HepG2 (cell line): Measurements from ENCODE around the gene DOCK2.

Experiments used
- ARNTL ChIP-seq: sonication (generic); formaldehyde crosslinking; IDR thresholded peaks from 2 replicates; pipeline ENCODE4 v1.4.0; 2020; ENCODE audit warnings: mild to moderate bottlenecking, missing genetic modification reagents
- MED13 ChIP-seq: sonication (generic); formaldehyde crosslinking; IDR thresholded peaks from 2 replicates; pipeline ENCODE4 v1.5.0; 2020; ENCODE audit warnings: missing genetic modification reagents
- POLR2A ChIP-seq, 2 experiments: IDR thresholded peaks; 2 replicates each; pipeline ENCODE4 v1.6.1; 2011; ENCODE audit warnings: low read depth in 2 of 2, low read length in 2 of 2, mild to moderate bottlenecking in 1 of 2, moderate library complexity in 1 of 2; ENCODE audit not compliant: insufficient read depth in 1 of 2
- SALL2 ChIP-seq: sonication (generic); formaldehyde crosslinking; IDR thresholded peaks from 2 replicates; pipeline ENCODE4 v1.8.1; 2023; ENCODE audit warnings: mild to moderate bottlenecking, missing genetic modification reagents, inconsistent platforms
- TAF1 ChIP-seq: sonication (generic); formaldehyde crosslinking; IDR thresholded peaks from 2 replicates; pipeline ENCODE4 v1.4.0; 2020; ENCODE audit warnings: missing genetic modification reagents
- TF ChIP-seq, protein P1 (sequence below): sonication (generic); formaldehyde crosslinking; IDR thresholded peaks from 2 replicates; pipeline ENCODE4 v1.4.0; 2020; ENCODE audit warnings: missing genetic modification reagents

DNA sequence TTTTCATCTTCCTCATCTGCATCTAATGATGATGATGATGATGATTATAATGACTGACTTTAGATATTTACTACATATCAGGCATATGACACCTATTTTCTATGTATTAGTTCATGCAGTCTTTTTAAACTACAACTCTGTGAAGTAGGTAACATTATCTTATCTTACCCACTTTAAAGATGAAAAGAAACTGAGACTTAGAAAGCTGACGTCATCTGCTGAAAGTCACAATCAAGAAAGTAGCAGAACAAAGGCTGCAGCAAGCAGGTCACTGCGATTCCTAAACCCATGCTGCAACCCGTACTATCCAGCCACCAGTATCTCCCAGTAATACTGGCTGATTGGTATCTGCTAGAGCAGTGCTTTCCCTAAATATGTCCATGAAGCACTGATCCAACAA, 383.3 kb downstream of the DOCK2 start:
- TF ChIP-seq SALL2 (CRISPR knock-in tag): no peak
- no peak for TF ChIP-seq POLR2A (IDR thresholded peaks at IDR 0.05; ENCODE audit: insufficient read depth in 1 of 2, low read depth in 2 of 2, low read length in 2 of 2)
- TF ChIP-seq MED13 (CRISPR knock-in tag): no peak
- no peak for TF ChIP-seq ARNTL
- TF ChIP-seq, protein P1, sequence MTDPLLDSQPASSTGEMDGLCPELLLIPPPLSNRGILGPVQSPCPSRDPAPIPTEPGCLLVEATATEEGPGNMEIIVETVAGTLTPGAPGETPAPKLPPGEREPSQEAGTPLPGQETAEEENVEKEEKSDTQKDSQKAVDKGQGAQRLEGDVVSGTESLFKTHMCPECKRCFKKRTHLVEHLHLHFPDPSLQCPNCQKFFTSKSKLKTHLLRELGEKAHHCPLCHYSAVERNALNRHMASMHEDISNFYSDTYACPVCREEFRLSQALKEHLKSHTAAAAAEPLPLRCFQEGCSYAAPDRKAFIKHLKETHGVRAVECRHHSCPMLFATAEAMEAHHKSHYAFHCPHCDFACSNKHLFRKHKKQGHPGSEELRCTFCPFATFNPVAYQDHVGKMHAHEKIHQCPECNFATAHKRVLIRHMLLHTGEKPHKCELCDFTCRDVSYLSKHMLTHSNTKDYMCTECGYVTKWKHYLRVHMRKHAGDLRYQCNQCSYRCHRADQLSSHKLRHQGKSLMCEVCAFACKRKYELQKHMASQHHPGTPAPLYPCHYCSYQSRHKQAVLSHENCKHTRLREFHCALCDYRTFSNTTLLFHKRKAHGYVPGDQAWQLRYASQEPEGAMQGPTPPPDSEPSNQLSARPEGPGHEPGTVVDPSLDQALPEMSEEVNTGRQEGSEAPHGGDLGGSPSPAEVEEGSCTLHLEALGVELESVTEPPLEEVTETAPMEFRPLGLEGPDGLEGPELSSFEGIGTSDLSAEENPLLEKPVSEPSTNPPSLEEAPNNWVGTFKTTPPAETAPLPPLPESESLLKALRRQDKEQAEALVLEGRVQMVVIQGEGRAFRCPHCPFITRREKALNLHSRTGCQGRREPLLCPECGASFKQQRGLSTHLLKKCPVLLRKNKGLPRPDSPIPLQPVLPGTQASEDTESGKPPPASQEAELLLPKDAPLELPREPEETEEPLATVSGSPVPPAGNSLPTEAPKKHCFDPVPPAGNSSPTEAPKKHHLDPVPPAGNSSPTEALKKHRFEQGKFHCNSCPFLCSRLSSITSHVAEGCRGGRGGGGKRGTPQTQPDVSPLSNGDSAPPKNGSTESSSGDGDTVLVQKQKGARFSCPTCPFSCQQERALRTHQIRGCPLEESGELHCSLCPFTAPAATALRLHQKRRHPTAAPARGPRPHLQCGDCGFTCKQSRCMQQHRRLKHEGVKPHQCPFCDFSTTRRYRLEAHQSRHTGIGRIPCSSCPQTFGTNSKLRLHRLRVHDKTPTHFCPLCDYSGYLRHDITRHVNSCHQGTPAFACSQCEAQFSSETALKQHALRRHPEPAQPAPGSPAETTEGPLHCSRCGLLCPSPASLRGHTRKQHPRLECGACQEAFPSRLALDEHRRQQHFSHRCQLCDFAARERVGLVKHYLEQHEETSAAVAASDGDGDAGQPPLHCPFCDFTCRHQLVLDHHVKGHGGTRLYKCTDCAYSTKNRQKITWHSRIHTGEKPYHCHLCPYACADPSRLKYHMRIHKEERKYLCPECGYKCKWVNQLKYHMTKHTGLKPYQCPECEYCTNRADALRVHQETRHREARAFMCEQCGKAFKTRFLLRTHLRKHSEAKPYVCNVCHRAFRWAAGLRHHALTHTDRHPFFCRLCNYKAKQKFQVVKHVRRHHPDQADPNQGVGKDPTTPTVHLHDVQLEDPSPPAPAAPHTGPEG (CRISPR knock-in tag): no peak
- TF ChIP-seq TAF1 (CRISPR knock-in tag): no peak
